Gastrocnemius medialis (tissue), 4 donors: ENCODE data around the gene THSD4. TPM values are rescaled to one million over a fixed set of nuclear protein-coding genes. Genes with fewer than 3 reads are reported as not detected.

ENCODE experiments used
- ATAC-seq, 2 donors: fragments of 150-250 bp; one replicate each; pipeline ENCODE4 v1.9.1; 2016
- DNase-seq, 2 donors: peaks; one replicate each; pipeline ENCODE4 v3.0.0-alpha.2; 2019
- H3K27ac ChIP-seq, 4 donors: fragments of 200-600 bp; sonication (generic); 1 replicate in 1 of 4; 2 replicates in 3 of 4; pipeline ENCODE4 v1.5.1; 2016 to 2018; ENCODE audit warnings: mild to moderate bottlenecking in 2 of 4, moderate library complexity in 1 of 4
- H3K27me3 ChIP-seq, 3 donors: fragments of 200-600 bp; sonication (generic) in 2 of 3; 1 replicate in 1 of 3; 2 replicates in 2 of 3; pipeline versions ENCODE4 v1.5.1 to v1.6.0; 2016 to 2019; ENCODE audit warnings: mild to moderate bottlenecking in 1 of 3, moderate library complexity in 1 of 3
- H3K36me3 ChIP-seq, 2 donors: fragments of 200-600 bp; sonication (generic) in 1 of 2; one replicate each; pipeline ENCODE4 v1.5.1; 2017 to 2018
- H3K4me1 ChIP-seq, 2 donors: fragments of 200-600 bp; sonication (generic) in 1 of 2; one replicate each; pipeline ENCODE4 v1.5.1; 2016 to 2017; ENCODE audit warnings: mild to moderate bottlenecking in 2 of 2
- H3K4me3 ChIP-seq, 4 donors: fragments of 200-600 bp; sonication (generic) in 3 of 4; 1 replicate in 1 of 4; 2 replicates in 3 of 4; pipeline ENCODE4 v1.5.1; 2016 to 2019; ENCODE audit warnings: mild to moderate bottlenecking in 2 of 4
- H3K9me3 ChIP-seq, 3 donors: fragments of 200-600 bp; sonication (generic) in 2 of 3; 1 replicate in 1 of 3; 2 replicates in 2 of 3; pipeline ENCODE4 v1.5.1; 2016 to 2019
- POLR2A ChIP-seq, 2 donors: fragments of 450-650 bp; IDR thresholded peaks; one replicate each; pipeline ENCODE4 v1.6.1; 2017; ENCODE audit warnings: antibody characterized with exemption in 2 of 2, mild to moderate bottlenecking in 2 of 2, moderate library complexity in 2 of 2
- in situ Hi-C, 4 donors: fragments of 200-750 bp; cut with MboI; loops; one replicate each; pipeline versions ENCODE4 v1.15.0 to v1.8.0; 2017; ENCODE audit warnings: low sequenced_read_pairs in 4 of 4
- intact Hi-C: fragments of 100-400 bp; cut with DNase I; formaldehyde crosslinking; loops from one replicate; pipeline ENCODE4 v1.15.1; 2023; ENCODE audit warnings: low total_unique reads
- total RNA-seq, 4 donors: library from RNA; depleted of rRNA; stranded (reverse); fragments of >200 nt; gene quantifications; one replicate each; pipeline versions ENCODE4 v1.1.0 to v1.2.3, GENCODE V29; 2016
- TF ChIP-seq, protein P1 (sequence below), 5 experiments: fragments of 450-650 bp in 3 of 5; fragments of 200-600 bp in 2 of 5; sonication (generic) in 2 of 5; IDR thresholded peaks in 4 of 5; conservative IDR thresholded peaks in 1 of 5; 1 replicate in 4 of 5; 2 replicates in 1 of 5; pipeline ENCODE4 v1.5.1; 2016 to 2019; ENCODE audit warnings: antibody characterized with exemption in 5 of 5, mild to moderate bottlenecking in 3 of 5, moderate library complexity in 3 of 5

The THSD4 gene
- total RNA-seq, 4 donors from 2014 or later: 0.35 to 3.1 (median 0.60) TPM

DNA sequence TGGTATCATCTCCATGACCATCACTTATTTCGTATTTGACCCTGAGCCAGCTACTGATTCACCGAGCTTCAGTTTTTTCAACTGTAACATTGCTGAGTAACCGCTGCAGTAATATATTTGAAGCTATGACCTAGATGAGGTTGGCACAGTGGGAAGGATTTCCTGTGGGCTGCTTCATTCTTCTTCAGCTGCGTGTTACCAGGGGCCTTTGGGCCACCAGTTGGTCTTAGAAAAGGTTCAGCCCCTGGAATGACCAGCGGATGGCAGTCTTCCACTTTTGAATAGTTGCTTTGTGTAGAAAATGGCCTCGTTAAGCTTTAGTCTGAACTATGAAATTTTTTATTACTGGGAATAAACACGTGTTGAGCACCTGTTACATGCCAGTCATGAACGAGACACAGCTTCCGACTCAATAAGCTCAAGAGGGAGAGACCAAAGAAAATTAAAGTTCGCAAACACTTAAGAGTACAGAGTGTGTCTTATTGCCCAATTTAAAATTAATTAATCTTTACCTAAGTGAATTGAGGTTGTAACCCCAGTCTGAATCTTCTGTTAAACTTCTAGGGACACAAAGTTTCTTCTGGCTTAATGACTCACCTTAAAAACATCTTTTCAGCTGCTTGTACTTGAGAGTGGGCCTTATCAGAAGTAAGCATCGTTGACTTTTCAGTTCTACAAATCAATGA, 637.5 kb downstream of the THSD4 start:
- intact Hi-C loops: loop anchor here (1.0 kb wide), 1 partner anchor 49 kb away; no protein-coding TSS in a partner anchor
- Histone ChIP-seq H3K9me3 (no peaks in the 10 kb centered on the region), H3K4me1 (peaks cover 7 to 13% of the 10 kb centered on the region in 2 donors), H3K27me3 (no peaks in the 10 kb centered on the region), H3K27ac (no peak overlapping the region), H3K36me3 (no peaks in the 10 kb centered on the region), H3K4me3 (no peak overlapping the region)
- DNase-seq (no peak), ATAC-seq (peak; percentile 58 to 75)
- TF ChIP-seq POLR2A (IDR thresholded peaks at IDR 0.05): no peak
- TF ChIP-seq, protein P1, sequence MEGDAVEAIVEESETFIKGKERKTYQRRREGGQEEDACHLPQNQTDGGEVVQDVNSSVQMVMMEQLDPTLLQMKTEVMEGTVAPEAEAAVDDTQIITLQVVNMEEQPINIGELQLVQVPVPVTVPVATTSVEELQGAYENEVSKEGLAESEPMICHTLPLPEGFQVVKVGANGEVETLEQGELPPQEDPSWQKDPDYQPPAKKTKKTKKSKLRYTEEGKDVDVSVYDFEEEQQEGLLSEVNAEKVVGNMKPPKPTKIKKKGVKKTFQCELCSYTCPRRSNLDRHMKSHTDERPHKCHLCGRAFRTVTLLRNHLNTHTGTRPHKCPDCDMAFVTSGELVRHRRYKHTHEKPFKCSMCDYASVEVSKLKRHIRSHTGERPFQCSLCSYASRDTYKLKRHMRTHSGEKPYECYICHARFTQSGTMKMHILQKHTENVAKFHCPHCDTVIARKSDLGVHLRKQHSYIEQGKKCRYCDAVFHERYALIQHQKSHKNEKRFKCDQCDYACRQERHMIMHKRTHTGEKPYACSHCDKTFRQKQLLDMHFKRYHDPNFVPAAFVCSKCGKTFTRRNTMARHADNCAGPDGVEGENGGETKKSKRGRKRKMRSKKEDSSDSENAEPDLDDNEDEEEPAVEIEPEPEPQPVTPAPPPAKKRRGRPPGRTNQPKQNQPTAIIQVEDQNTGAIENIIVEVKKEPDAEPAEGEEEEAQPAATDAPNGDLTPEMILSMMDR (IDR thresholded peaks at IDR 0.05 in 4 of 5, conservative IDR thresholded peaks at IDR 0.05 in 1 of 5): peak in 2 of 5 experiments; percentile 27 to 34
- in situ Hi-C loops: loop anchor here in 1 of 4 donors (25.0 kb wide), 1 partner anchor 410 kb away; no protein-coding TSS in a partner anchor

DNA sequence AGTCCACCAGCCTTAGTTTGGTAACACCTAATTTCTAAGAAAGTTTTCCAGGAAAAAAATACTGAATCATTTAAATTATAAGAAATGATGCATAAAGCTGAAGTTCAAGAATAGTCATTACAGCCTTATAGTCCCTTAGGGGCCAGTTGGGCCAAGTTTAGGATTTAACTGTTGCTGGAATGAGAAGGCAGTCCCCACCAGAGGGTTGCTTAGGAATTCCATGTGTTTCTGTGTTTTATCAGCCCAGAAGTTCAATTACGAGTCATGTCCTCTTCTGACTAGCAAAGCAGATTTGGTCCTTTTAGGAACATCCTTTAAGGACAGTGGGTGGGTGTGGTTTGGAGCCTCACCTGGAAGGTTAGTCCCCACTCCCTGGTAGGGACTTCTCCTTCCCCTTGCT, 638.1 kb downstream of the THSD4 start:
- no peak overlapping the region for H3K27ac ChIP-seq

DNA sequence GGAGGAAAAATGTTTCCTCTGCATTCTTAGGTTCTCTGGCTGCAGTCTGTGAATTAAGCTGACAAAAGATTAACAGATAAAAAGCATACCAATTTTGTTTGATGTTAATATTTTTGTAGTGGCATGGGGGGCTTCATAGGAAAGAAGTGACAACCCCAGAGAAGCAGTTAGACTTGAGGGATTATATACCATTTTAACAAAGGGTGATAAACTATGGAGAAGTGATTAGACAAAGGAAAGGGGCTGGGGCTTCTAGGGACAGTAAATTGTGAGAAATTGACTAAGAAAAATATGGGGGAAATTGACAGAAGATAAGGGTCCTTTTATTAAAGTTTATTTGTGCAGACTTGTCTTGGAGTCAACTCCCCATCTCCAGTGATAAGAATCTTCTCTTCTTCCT, 639.4 kb downstream of the THSD4 start:
- no peak overlapping the region for H3K27ac ChIP-seq
- H3K4me1 ChIP-seq: peaks cover 7 to 13% of the 10 kb centered on the region in 2 donors
- intact Hi-C loops: no loop called here
- no peak for TF ChIP-seq POLR2A (IDR thresholded peaks at IDR 0.05)
- TF ChIP-seq, protein P1 (IDR thresholded peaks at IDR 0.05 in 4 of 5, conservative IDR thresholded peaks at IDR 0.05 in 1 of 5): no peak
- H3K36me3 ChIP-seq: no peaks in the 10 kb centered on the region
- no peak overlapping the region for H3K4me3 ChIP-seq
- in situ Hi-C loops: loop anchor here in 1 of 4 donors (25.0 kb wide), 1 partner anchor 408 kb away; no protein-coding TSS in a partner anchor
- no peaks in the 10 kb centered on the region for H3K27me3 ChIP-seq
- DNase-seq (no peak), ATAC-seq (no peak)
- H3K9me3 ChIP-seq: no peaks in the 10 kb centered on the region

More for the DNA sequence above, 638.1 kb downstream of the THSD4 start:
- ATAC-seq: no peak
- intact Hi-C loops (no loop called here), in situ Hi-C loops (loop anchor here in 1 of 4 donors (25.0 kb wide), 1 partner anchor 409 kb away; no protein-coding TSS in a partner anchor)
- Histone ChIP-seq H3K9me3 (no peaks in the 10 kb centered on the region), H3K4me1 (peaks cover 7 to 13% of the 10 kb centered on the region in 2 donors), H3K27me3 (no peaks in the 10 kb centered on the region), H3K36me3 (no peaks in the 10 kb centered on the region), H3K4me3 (no peak overlapping the region)
- TF ChIP-seq, protein P1 (IDR thresholded peaks at IDR 0.05 in 4 of 5, conservative IDR thresholded peaks at IDR 0.05 in 1 of 5): no peak
- TF ChIP-seq POLR2A (IDR thresholded peaks at IDR 0.05): no peak
- no peak for DNase-seq

- H3K27me3 ChIP-seq: no peaks in the 10 kb centered on the region
- H3K36me3 ChIP-seq: no peaks in the 10 kb centered on the region
- no peak overlapping the region for H3K4me3 ChIP-seq
- DNase-seq (no peak), ATAC-seq (no peak)
- in situ Hi-C loops (loop anchor here in 1 of 4 donors (25.0 kb wide), 1 partner anchor 407 kb away; no protein-coding TSS in a partner anchor), intact Hi-C loops (no loop called here)
- no peak overlapping the region for H3K27ac ChIP-seq
- peaks cover 7 to 13% of the 10 kb centered on the region in 2 donors for H3K4me1 ChIP-seq
- H3K9me3 ChIP-seq: no peaks in the 10 kb centered on the region
- TF ChIP-seq, protein P1 (IDR thresholded peaks at IDR 0.05 in 4 of 5, conservative IDR thresholded peaks at IDR 0.05 in 1 of 5): no peak
- TF ChIP-seq POLR2A (IDR thresholded peaks at IDR 0.05): no peak
These were observed 640.1 kb downstream of the THSD4 start for GRCh38 chr15:71755092-71755970.
